Heart left ventricle (tissue), 16 donors: Measurements from ENCODE around the gene PTGDR2. TPM values are rescaled to one million over a fixed set of nuclear protein-coding genes. Genes with fewer than 3 reads are reported as not detected.

Experiments used
- ATAC-seq, 4 donors: fragments of 200-7000 bp; cut with Tn5 transposase; one replicate each; pipeline ENCODE4 v1.9.1; 2020 to 2022; ENCODE audit warnings: moderate library complexity in 4 of 4, mild to moderate bottlenecking in 3 of 4, moderate number of reproducible peaks in 1 of 4
- DNase-seq, 5 donors: peaks; one replicate each; pipeline ENCODE4 v3.0.0-alpha.2; 2020
- H3K27ac ChIP-seq, 12 donors: fragments of 200-600 bp; sonication (generic) in 4 of 12; one replicate each; pipeline versions ENCODE4 v1.5.0 to v1.8.0; 2016 to 2022; ENCODE audit warnings: mild to moderate bottlenecking in 2 of 12
- H3K27me3 ChIP-seq, 9 donors: fragments of 200-600 bp; sonication (generic) in 2 of 9; one replicate each; pipeline versions ENCODE4 v1.5.1 to v1.8.0; 2016 to 2022; ENCODE audit warnings: mild to moderate bottlenecking in 3 of 9
- H3K36me3 ChIP-seq, 9 donors: fragments of 200-600 bp; sonication (generic) in 2 of 9; one replicate each; pipeline versions ENCODE4 v1.5.0 to v1.8.0; 2018 to 2022; ENCODE audit warnings: mild to moderate bottlenecking in 2 of 9
- H3K4me1 ChIP-seq, 12 donors: fragments of 200-600 bp; sonication (generic) in 4 of 12; one replicate each; pipeline versions ENCODE4 v1.5.0 to v1.8.0; 2016 to 2022; ENCODE audit warnings: mild to moderate bottlenecking in 3 of 12
- H3K4me3 ChIP-seq, 12 donors: fragments of 200-600 bp; sonication (generic) in 4 of 12; one replicate each; pipeline versions ENCODE4 v1.5.0 to v1.8.0; 2017 to 2022; ENCODE audit warnings: mild to moderate bottlenecking in 9 of 12, moderate library complexity in 4 of 12
- H3K9me3 ChIP-seq, 12 donors: fragments of 200-600 bp; sonication (generic) in 4 of 12; one replicate each; pipeline versions ENCODE4 v1.5.0 to v1.8.0; 2016 to 2022; ENCODE audit warnings: mild to moderate bottlenecking in 1 of 12
- POLR2A ChIP-seq, 2 donors: fragments of 450-650 bp; IDR thresholded peaks; one replicate each; pipeline ENCODE4 v1.6.1; 2017; ENCODE audit warnings: antibody characterized with exemption in 2 of 2, mild to moderate bottlenecking in 2 of 2, moderate library complexity in 2 of 2
- WGBS, 4 donors: extraction: QIAGEN DNeasy Blood & Tissue Kit in 2 of 4; methylation state at CpG; one replicate each; pipeline versions ENCODE4 v1.1.5 to v1.1.7; 2013 to 2018; 5-methylcytosine and 5-hydroxymethylcytosine counted together
- intact Hi-C, 10 donors: fragments of 100-400 bp; cut with DNase I; formaldehyde crosslinking; loops; one replicate each; pipeline versions ENCODE4 v1.11.1 to v1.14.2; 2022
- polyA plus RNA-seq, 2 donors: library from polyadenylated mRNA; stranded (reverse); fragments of 200-250 nt; gene quantifications; one replicate each; pipeline ENCODE4 v1.2.3, GENCODE V29; 2013
- total RNA-seq, 9 donors: library from RNA; depleted of rRNA in 2 of 9; stranded (reverse); fragments of >200 nt in 2 of 9; fragmentation: NEBNext Ultra II Directional in 3 of 9; extraction: Animal tissue kit (Norgen Biotek cat#: 25700) in 3 of 9; gene quantifications; one replicate each; pipeline versions ENCODE4 v1.1.0 to v1.2.4, GENCODE V29; 2016 to 2023
- TF ChIP-seq, protein P1 (sequence below), 12 donors: fragments of 200-600 bp; sonication (generic) in 4 of 12; IDR thresholded peaks; one replicate each; pipeline versions ENCODE4 v1.5.0 to v1.8.0; 2018 to 2022; ENCODE audit warnings: antibody characterized with exemption in 12 of 12, mild to moderate bottlenecking in 5 of 12
- donor health status: ischemic (EF 13 %, LVEDD 7.1; RV severe dilation, severe dysfunction).
- donor health status: healthy with polysubstance abuse.
- donor health status: DM: no; HTN: yes; CAD: no.
- donor health status: DM: no; HTN: no; CAD: no.
- donor health status: ischemic (EF 25% LVEDD 6.9; RV normal size, moderate dysfunction).
- donor health status: ischemic (EF 25% LVEDD 5.7; RV mildly dilated, moderate dysfunction).
- donor health status: healthy.
- donor health status: DM: yes; HTN: yes; CAD: no.
- donor health status: ischemic (EF 35%, LVEDD 5.7; RV mildly dilated, moderate dysfunction).
- donor health status: nonischemic (EF 11% LVEDD 7.7; RV severe dilation, severe dysfunction).
- donor health status: DM: yes; HTN: yes; CAD: no.
- donor health status: PGD.
- donor health status: ischemic (EF 29% LVEDD 5.4; RV normal size, mild dysfunction).
- donor health status: nonischemic (EF 23%, LVEDD 6.1; RV moderate dilation, normal function).

The PTGDR2 gene
- total and polyA plus RNA-seq, 11 donors, result 0.61 to 7.9 (median 1.4) TPM

GRCh38 chr11:60889869-60890311, 34.1 kb upstream of the PTGDR2 start:
- TF ChIP-seq POLR2A (IDR thresholded peaks at IDR 0.05), result no peak
- TF ChIP-seq, protein P1, sequence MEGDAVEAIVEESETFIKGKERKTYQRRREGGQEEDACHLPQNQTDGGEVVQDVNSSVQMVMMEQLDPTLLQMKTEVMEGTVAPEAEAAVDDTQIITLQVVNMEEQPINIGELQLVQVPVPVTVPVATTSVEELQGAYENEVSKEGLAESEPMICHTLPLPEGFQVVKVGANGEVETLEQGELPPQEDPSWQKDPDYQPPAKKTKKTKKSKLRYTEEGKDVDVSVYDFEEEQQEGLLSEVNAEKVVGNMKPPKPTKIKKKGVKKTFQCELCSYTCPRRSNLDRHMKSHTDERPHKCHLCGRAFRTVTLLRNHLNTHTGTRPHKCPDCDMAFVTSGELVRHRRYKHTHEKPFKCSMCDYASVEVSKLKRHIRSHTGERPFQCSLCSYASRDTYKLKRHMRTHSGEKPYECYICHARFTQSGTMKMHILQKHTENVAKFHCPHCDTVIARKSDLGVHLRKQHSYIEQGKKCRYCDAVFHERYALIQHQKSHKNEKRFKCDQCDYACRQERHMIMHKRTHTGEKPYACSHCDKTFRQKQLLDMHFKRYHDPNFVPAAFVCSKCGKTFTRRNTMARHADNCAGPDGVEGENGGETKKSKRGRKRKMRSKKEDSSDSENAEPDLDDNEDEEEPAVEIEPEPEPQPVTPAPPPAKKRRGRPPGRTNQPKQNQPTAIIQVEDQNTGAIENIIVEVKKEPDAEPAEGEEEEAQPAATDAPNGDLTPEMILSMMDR (IDR thresholded peaks at IDR 0.05), result no peak
- Histone ChIP-seq H3K4me3 (no peak overlapping the region), H3K27me3 (no peaks in the 10 kb centered on the region), H3K27ac (peak overlapping the region in 11 of 12 donors; percentile 1 to 64 (median 52)), H3K36me3 (peaks cover 0 to 40% (median 35%) of the 10 kb centered on the region in 9 donors), H3K4me1 (peaks cover 0 to 23% (median 12%) of the 10 kb centered on the region in 12 donors), H3K9me3 (no peaks in the 10 kb centered on the region)
- intact Hi-C loops, result loop anchor here in 4 of 10 donors (2.0 kb wide), 4 partner anchors 55 to 115 kb away; no protein-coding TSS in a partner anchor
- DNase-seq, result no peak
- peak in 1 of 4 donors; percentile 7 for ATAC-seq
- WGBS, 4 donors, result 58 to 64% (median 62%) methylated on average over 6 of the region's 6 CpGs

GRCh38 chr11:60887556-60887955, 31.8 kb upstream of the PTGDR2 start:
- TF ChIP-seq, protein P1 (IDR thresholded peaks at IDR 0.05), result peak; percentile 33 to 63 (median 54)
- no peak for TF ChIP-seq POLR2A (IDR thresholded peaks at IDR 0.05)
- WGBS, 4 donors, result 56 to 74% (median 62%) methylated on average over 5 of the region's 5 CpGs
- peaks cover 0 to 23% (median 12%) of the 10 kb centered on the region in 12 donors for H3K4me1 ChIP-seq
- H3K27me3 ChIP-seq, result no peaks in the 10 kb centered on the region
- no peak overlapping the region for H3K4me3 ChIP-seq
- intact Hi-C loops, result loop anchor here in 3 of 10 donors (1.0 kb wide), 1 partner anchor 56 kb away; no protein-coding TSS in a partner anchor
- DNase-seq (no peak), ATAC-seq (peak; percentile 65 to 86 (median 80))
- no peak overlapping the region for H3K27ac ChIP-seq
- no peaks in the 10 kb centered on the region for H3K9me3 ChIP-seq
- H3K36me3 ChIP-seq, result peaks cover 0 to 16% (median 11%) of the 10 kb centered on the region in 9 donors

- H3K27ac ChIP-seq, result no peak overlapping the region
- 66 to 81% (median 73%) methylated on average over 8 of the region's 8 CpGs for WGBS, 4 donors
Observed at GRCh38 chr11:60880643-60881282, 25.0 kb upstream of the PTGDR2 start.

More at GRCh38 chr11:60880643-60881282, 25.0 kb upstream of the PTGDR2 start:
- DNase-seq (peak in 1 of 5 donors; percentile 5), ATAC-seq (no peak)
- H3K4me1 ChIP-seq, result peaks cover 0 to 25% (median 6%) of the 10 kb centered on the region in 12 donors
- intact Hi-C loops, result no loop called here
- H3K27me3 ChIP-seq, result no peaks in the 10 kb centered on the region
- H3K4me3 ChIP-seq, result no peak overlapping the region
- no peaks in the 10 kb centered on the region for H3K9me3 ChIP-seq
- peaks cover 0 to 32% (median 14%) of the 10 kb centered on the region in 9 donors for H3K36me3 ChIP-seq
- TF ChIP-seq, protein P1 (IDR thresholded peaks at IDR 0.05), result no peak
- TF ChIP-seq POLR2A (IDR thresholded peaks at IDR 0.05), result no peak
